Activated naive CD8-positive, alpha-beta T cell treated with anti-CD3 and anti-CD28 coated beads, Interleukin-2, amount 50 U/mL, for 24 hours (primary cell): ENCODE results near the gene DNAH3.
A peak's percentile ranks its signal among the peaks of the same experiment; 100 is the strongest.
"Not testable (repeated sequence)": the region's sequence is repeated elsewhere in the genome, so short reads cannot be mapped to it uniquely, and the experiment has no call there.

Experiments used
- ATAC-seq: fragments of 150-1000 bp; cut with Tn5 transposase; one replicate; pipeline ENCODE4 v1.10.0; 2021
- DNase-seq: peaks from one replicate; pipeline ENCODE4 v3.0.0; 2021
- H3K27ac Mint-ChIP-seq: one replicate; pipeline ENCODE4 v1.8.0; 2021; ENCODE audit warnings: mild to moderate bottlenecking, mixed read lengths
- H3K27me3 Mint-ChIP-seq: one replicate; pipeline ENCODE4 v1.8.0; 2021; ENCODE audit warnings: mixed read lengths
- H3K36me3 Mint-ChIP-seq: one replicate; pipeline ENCODE4 v1.8.0; 2021; ENCODE audit warnings: low read depth, mixed read lengths
- H3K4me1 Mint-ChIP-seq: one replicate; pipeline ENCODE4 v1.8.0; 2021; ENCODE audit warnings: mixed read lengths
- H3K4me3 Mint-ChIP-seq: one replicate; pipeline ENCODE4 v1.8.0; 2021; ENCODE audit warnings: mild to moderate bottlenecking, moderate library complexity, mixed read lengths
- H3K9me3 Mint-ChIP-seq: one replicate; pipeline ENCODE4 v1.8.0; 2021; ENCODE audit warnings: mixed read lengths

Gene DNAH3

DNA sequence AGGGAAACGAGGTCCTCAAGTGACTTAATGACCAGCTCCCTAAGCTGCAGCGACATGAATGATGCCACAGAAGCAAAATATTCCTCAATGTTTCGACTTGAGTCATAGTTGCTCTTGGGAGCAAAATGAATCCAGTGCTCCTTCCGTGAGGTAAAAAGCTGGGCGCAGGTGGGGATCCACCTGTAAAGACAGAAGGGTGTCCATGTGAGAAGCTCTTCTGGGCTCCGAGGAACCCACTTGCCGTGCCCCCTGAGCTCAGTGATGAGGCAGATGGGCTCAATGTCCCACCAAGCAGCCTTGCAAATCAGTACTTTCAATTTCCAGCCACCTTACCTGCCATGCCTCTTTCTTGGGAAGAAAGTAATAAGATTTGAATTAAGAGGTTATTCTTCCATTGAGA lies 25.5 kb downstream of the DNAH3 start:
- Mint-ChIP-seq H3K27me3 (peaks cover 4% of the 10 kb centered on the region), H3K27ac (no peak overlapping the region), H3K4me3 (no peak overlapping the region), H3K36me3 (peaks cover 4% of the 10 kb centered on the region), H3K9me3 (no peaks in the 10 kb centered on the region), H3K4me1 (no peaks in the 10 kb centered on the region)
- DNase-seq (no peak), ATAC-seq (no peak)

DNA sequence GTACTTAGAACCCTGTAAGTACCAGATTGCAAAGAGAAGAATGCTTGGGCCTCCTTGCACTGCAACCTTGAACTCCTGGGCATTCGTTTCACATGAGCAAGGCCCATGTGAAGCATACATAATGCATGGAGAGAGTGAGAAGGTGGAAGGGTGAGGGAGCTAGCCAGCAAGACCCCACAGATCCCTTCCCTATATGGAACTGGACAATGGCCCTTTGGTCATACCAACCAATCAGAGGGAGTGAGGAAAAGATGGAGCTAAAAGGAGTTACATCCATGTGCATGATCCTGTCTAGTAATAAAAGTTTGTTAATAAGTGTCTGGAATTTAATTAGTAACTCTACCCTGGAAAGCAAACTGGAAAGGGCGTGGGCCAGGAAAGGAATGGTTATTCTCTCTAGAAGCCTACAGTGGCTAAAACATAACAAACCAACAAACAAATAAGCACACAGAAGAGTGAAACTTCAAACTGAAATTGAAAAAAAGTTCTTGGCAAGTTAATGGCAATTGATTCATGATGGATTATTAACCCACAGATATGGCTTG lies 29.6 kb downstream of the DNAH3 start:
- ATAC-seq (no peak), DNase-seq (no peak)
- peaks cover 1% of the 10 kb centered on the region for H3K27me3 Mint-ChIP-seq
- peaks cover 14% of the 10 kb centered on the region for H3K9me3 Mint-ChIP-seq
- H3K36me3 Mint-ChIP-seq, result peaks cover 8% of the 10 kb centered on the region
- peaks cover 9% of the 10 kb centered on the region for H3K4me1 Mint-ChIP-seq
- no peak overlapping the region for H3K27ac Mint-ChIP-seq
- no peak overlapping the region for H3K4me3 Mint-ChIP-seq

DNA sequence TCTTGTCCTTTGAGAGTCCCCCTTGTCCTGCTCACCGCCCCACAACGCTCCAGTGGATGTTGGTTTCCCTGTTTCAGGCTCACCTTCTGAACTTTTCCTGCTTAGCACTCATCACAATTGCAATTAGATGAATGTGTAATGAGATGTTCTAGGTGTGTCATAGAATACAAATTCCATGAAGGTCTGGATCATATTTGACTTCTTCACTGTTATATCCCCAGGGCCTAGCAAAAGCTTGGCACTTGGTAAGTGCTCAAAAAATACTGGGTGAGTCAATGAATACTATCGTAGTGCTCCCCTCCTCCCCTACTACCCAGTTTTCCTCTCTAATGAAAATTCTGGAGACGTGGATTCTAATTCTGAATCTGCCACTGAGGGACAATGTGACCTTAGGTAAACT lies 33.1 kb downstream of the DNAH3 start:
- peaks cover 10% of the 10 kb centered on the region for H3K4me1 Mint-ChIP-seq
- H3K27me3 Mint-ChIP-seq, result no peaks in the 10 kb centered on the region
- no peak overlapping the region for H3K4me3 Mint-ChIP-seq
- peaks cover 8% of the 10 kb centered on the region for H3K36me3 Mint-ChIP-seq
- ATAC-seq (no peak), DNase-seq (no peak)
- no peak overlapping the region for H3K27ac Mint-ChIP-seq
- H3K9me3 Mint-ChIP-seq, result peaks cover 15% of the 10 kb centered on the region

DNA sequence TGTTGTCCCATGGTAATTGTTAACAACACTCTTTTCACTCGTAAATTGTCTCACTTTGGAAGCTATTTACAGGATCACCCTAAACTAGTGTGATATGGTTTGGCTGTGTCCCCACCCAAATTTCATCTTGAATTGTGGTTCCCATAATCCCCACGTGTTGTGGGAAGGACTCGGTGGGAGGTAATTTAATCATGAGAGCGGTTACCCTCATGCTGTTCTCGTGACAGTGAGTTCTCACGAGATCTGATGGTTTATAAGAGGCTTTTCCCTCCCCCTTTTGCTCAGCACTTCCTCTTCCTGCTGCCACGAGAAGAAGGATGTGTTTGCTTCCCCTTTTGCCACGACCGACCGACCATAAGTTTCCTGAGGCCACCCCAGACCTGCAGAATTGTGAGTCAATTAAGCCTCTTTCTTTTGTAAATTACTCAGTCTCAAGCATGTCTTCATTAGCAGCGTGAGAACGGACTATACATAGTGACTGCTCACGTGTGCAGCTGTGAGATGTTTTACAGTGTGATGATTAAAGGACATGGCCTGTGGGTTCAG lies 34.4 kb downstream of the DNAH3 start:
- no peak overlapping the region for H3K27ac Mint-ChIP-seq
- no peaks in the 10 kb centered on the region for H3K27me3 Mint-ChIP-seq
- H3K4me3 Mint-ChIP-seq, result peak overlapping the region; percentile 74

DNA sequence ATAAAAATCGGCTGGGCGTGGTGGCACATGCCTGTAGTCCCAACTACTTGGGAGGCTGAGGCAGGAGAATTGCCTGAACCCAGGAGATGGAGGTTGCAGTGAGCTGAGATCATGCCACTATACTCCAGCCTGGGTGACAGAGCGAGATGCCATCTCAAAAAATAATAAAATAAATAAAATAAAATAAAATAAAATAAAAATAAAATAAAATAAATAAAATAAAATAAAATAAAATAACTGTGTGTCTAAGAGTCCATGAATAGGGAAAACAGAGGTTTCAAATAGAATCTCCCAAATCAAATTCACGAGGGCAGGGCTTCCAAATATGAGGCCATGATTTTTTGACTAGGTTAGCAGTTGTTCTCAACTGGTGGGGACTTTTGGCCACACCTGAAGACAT lies 35.1 kb downstream of the DNAH3 start:
- H3K27ac Mint-ChIP-seq, H3K27me3 Mint-ChIP-seq, DNase-seq, H3K4me3 Mint-ChIP-seq, ATAC-seq, H3K36me3 Mint-ChIP-seq: not testable (repeated sequence)
- Mint-ChIP-seq H3K4me1 (peaks cover 10% of the 10 kb centered on the region), H3K9me3 (peaks cover 15% of the 10 kb centered on the region)

More for the DNA sequence above, 34.4 kb downstream of the DNAH3 start:
- peaks cover 15% of the 10 kb centered on the region for H3K9me3 Mint-ChIP-seq
- DNase-seq (peak; percentile 7), ATAC-seq (no peak)
- peaks cover 10% of the 10 kb centered on the region for H3K4me1 Mint-ChIP-seq
- peaks cover 8% of the 10 kb centered on the region for H3K36me3 Mint-ChIP-seq

DNA sequence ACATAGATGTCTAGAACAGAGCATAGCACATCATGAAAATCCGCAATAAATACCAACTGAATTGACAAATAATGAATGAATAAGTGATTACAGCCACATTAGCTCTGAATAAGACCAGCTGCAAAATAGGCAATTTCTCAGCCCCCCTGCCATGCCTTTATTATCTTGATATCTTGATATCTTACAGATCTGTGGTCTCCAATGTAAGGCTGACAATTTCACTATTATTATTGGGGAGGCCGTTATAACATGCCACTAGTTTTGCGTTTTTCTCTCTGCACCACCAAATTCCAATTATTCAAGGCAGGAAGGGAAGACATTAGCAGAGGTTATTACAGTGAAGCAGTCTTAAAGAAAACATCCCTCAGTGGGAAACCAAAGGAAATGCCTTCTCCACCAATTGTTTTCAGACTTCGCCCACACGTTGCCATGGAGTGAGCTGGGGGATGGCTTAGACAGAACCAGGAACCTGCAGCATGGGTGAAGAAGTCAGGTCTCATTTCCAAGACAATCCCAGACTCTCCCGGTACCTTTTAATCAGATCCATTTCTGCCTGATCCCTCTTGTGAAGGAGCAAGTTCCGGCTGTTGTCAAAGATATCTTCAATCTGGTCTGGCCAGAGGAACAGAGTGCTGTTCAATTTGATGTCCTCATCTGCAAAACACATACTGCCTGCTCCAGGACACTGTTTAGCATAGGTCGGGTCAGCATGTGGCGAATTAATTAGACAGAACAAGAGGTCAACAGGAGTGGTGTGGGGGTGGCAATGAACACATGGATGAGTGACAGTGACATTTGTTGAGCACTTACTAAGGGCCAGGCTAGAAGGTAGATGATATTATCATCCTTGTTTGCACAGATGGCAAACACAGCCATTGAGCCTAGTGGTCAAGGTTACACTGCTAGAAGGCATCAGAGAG lies 46.4 kb downstream of the DNAH3 start:
- H3K27ac Mint-ChIP-seq, result no peak overlapping the region
- no peak overlapping the region for H3K4me3 Mint-ChIP-seq
- no peaks in the 10 kb centered on the region for H3K4me1 Mint-ChIP-seq
- DNase-seq (no peak), ATAC-seq (no peak)
- peaks cover 9% of the 10 kb centered on the region for H3K27me3 Mint-ChIP-seq
- H3K36me3 Mint-ChIP-seq, result no peaks in the 10 kb centered on the region
- H3K9me3 Mint-ChIP-seq, result no peaks in the 10 kb centered on the region

DNA sequence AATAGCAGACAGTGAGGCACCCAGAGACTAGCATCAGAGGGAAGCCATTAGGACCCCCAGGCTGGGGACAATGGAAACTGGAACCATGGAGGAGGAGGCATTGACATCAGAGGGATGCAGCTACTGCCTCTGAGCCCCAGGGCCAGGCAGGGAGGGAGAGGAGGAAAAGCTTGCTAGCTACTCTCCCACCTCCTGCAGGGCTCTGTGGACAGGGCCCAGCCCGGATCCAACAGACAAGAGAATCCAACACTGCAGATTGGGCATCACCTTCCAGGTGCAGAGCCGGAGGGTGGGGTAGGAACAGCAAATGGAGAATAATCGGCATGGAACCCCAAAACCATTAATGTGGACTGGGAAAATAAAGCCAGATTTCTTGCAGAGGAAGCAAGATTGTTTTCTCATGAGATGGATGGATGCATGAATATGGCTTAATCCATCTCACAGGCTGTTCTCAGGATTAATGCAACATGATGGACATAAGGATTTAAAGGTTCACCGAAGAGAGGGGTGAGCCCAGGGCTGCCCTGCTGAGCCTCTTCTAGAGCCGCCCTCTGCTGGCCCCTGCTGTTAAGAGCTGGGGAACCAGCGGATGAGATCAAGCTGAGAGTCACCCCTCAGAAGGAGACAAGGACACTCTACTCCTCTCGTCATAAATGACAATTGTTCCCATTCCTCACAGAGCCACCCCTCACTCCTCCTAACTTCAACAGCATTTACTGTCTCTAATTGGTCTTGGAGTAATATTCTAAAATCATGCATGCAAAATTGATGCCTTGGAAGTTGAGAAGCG lies 48.8 kb downstream of the DNAH3 start:
- ATAC-seq, result no peak

DNA sequence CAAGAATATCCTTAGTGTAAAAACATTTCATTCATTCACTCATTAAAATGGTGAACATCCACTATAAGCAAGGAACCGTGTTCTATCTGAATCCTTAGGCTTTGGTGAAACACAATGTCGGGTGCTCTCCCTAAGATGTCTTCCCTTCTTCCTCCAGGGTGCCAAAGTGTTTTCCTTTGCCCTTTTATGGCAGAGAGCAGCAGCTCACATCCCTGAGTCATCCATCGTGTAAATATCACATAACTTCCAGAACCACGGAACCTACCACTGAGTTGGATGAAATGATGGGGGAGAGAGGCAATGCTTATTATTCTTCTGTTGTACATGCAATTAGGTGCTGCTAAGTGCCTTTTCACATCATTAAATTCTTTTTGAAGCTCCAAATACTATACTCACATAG lies 50.2 kb downstream of the DNAH3 start:
- no peak overlapping the region for H3K27ac Mint-ChIP-seq
- H3K36me3 Mint-ChIP-seq, result no peaks in the 10 kb centered on the region
- H3K9me3 Mint-ChIP-seq, result no peaks in the 10 kb centered on the region
- no peak for DNase-seq
- no peak for ATAC-seq
- H3K4me1 Mint-ChIP-seq, result no peaks in the 10 kb centered on the region
- H3K4me3 Mint-ChIP-seq, result no peak overlapping the region
- H3K27me3 Mint-ChIP-seq, result peaks cover 25% of the 10 kb centered on the region

More for the DNA sequence above, 48.8 kb downstream of the DNAH3 start:
- Mint-ChIP-seq H3K4me1 (no peaks in the 10 kb centered on the region), H3K36me3 (no peaks in the 10 kb centered on the region), H3K27me3 (peaks cover 20% of the 10 kb centered on the region), H3K9me3 (no peaks in the 10 kb centered on the region), H3K27ac (no peak overlapping the region), H3K4me3 (no peak overlapping the region)
- peak; percentile 10 for DNase-seq

DNA sequence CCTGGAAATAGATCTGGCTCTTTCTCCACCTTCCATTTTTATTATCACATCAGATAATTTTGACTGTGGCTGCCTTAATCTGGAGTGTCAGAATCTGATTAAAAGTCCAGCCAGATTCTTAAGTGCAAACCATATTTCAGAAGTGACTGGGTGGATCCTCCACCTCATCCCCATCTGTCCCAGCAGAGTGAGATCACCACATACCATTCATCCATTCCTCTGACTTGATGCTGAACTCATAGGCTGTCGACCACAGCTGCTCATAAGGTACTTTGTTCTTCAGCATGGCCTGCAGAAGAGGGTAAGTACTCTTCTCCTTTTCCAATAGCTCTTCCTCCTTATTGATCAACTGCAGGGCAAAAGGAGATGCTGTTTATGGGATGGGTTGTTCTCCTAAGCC lies 53.5 kb downstream of the DNAH3 start:
- ATAC-seq (no peak), DNase-seq (no peak)
- H3K27ac Mint-ChIP-seq, result no peak overlapping the region
- peaks cover 3% of the 10 kb centered on the region for H3K9me3 Mint-ChIP-seq
- no peaks in the 10 kb centered on the region for H3K4me1 Mint-ChIP-seq
- peaks cover 35% of the 10 kb centered on the region for H3K27me3 Mint-ChIP-seq
- H3K4me3 Mint-ChIP-seq, result no peak overlapping the region
- H3K36me3 Mint-ChIP-seq, result no peaks in the 10 kb centered on the region

DNA sequence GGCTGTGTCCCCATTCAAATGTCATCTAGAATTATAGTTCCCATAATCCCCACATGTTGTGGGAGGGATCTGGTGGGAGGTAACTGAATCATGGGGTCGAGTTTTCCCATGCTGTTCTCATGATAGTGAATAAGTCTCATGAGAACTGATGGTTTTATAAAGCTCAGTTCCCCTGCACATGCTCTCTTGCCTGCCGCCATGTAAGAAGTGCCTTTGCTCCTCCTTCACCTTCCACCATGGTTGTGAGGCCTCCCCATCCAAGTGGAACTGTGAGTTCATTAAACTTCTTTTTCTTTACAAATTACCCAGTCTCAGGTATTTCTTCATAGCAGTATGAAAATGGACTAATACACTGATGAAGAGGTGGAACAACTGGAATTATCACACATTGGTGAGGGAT lies 55.9 kb downstream of the DNAH3 start:
- H3K9me3 Mint-ChIP-seq, ATAC-seq, H3K27ac Mint-ChIP-seq, H3K36me3 Mint-ChIP-seq, DNase-seq, H3K4me1 Mint-ChIP-seq, H3K4me3 Mint-ChIP-seq: not testable (repeated sequence)
- peaks cover 39% of the 10 kb centered on the region for H3K27me3 Mint-ChIP-seq

DNA sequence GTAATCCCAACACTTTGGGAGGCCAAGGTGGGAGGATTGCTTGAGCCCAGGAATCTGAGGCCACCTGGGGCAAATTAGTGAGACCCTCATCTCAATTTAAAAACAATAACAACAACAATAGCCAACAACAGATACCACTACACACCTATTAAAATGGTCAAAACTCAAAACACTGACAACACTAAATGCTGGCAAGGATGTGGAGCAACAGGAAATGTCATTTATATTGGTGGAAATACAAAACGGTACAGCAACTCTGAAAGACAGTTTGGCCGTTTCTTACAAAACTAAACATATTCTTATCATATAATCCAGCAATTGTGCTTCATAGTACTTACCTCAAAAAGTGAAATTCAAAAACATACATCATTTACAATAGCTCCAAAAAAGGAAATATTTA lies 57.7 kb downstream of the DNAH3 start:
- Mint-ChIP-seq H3K27ac (no peak overlapping the region), H3K27me3 (peaks cover 39% of the 10 kb centered on the region)

DNA sequence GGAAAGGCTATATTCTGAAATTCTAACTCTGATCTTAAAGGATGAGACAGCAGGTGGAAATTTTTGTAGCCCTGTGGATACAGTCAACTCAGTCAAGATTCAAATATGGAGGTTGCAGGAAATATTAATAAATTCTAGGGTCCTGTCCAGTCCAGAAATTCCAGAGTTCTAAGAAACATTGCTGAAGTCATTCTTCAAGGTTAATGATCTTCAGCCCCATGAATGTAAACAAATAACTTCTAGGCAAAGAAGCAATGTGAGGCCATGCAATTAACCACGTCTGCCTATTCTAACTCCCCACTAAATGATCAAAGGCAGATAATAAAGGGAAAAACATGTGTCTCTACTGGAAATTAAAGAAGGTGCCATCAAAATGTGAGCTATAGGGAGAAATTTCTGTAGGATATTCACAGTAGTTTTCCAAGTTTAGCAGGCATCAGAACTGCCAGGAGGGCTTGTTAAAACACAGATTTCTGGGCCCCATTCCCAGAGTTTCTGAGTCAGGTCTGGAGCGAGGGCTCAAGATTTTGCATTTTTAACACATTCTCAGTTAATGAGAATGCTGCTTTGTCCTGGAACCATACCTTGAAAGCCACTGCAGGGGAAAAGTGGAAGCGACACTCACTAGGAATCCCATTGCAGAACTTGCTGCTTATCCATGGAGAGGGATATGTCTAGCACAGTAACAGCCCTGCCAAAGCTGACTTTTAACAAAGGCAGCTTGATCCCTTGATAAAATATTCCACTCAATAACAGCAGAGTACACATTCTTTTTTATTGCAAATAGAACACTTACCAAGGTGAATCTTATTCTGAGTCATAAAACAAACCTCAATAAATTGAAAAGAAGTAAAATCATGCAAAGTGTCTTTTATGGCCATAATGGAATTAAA lies 61.8 kb downstream of the DNAH3 start:
- no peak overlapping the region for H3K4me3 Mint-ChIP-seq
- no peak for DNase-seq
- ATAC-seq, result no peak
- H3K27ac Mint-ChIP-seq, result no peak overlapping the region
- peaks cover 25% of the 10 kb centered on the region for H3K27me3 Mint-ChIP-seq
- H3K9me3 Mint-ChIP-seq, result peaks cover 3% of the 10 kb centered on the region
- H3K36me3 Mint-ChIP-seq, result no peaks in the 10 kb centered on the region
- H3K4me1 Mint-ChIP-seq, result no peaks in the 10 kb centered on the region

More for the DNA sequence above, 57.7 kb downstream of the DNAH3 start:
- DNase-seq (no peak), ATAC-seq (no peak)
- peaks cover 3% of the 10 kb centered on the region for H3K9me3 Mint-ChIP-seq
- H3K4me1 Mint-ChIP-seq, result no peaks in the 10 kb centered on the region
- no peaks in the 10 kb centered on the region for H3K36me3 Mint-ChIP-seq
- no peak overlapping the region for H3K4me3 Mint-ChIP-seq

DNA sequence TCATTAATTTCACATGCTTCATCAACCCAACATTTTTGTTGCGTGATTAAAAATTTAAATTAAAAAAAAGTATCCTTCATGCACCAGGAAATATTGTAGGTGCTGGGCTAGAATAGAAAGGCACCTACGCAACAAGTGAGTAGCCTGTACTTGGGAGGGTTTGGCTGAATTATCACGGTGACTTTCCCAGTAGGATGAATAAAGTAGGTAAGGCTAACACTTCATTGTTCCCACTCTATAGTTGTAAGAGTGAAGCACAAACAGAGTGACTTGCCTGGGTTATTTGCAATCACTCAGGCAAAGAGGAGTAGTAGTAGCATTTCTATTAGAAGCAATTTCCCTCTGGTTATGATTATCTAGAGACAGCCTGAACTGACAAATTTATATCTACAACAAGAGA lies 62.5 kb downstream of the DNAH3 start:
- H3K27me3 Mint-ChIP-seq, result peaks cover 23% of the 10 kb centered on the region
- H3K9me3 Mint-ChIP-seq, result peaks cover 3% of the 10 kb centered on the region
- DNase-seq (no peak), ATAC-seq (no peak)
- no peaks in the 10 kb centered on the region for H3K36me3 Mint-ChIP-seq
- H3K4me3 Mint-ChIP-seq, result no peak overlapping the region
- no peak overlapping the region for H3K27ac Mint-ChIP-seq
- H3K4me1 Mint-ChIP-seq, result no peaks in the 10 kb centered on the region
